ENCODE measurements around the gene KRTAP19-8.

KRTAP19-8 gene

GRCh38 chr21:31011412-31011811 lies 26.9 kb downstream of the KRTAP19-8 start:
- H3K9me3 ChIP-seq (ENCODE audit: low read length) = no peaks in the 10 kb centered on the region
- no peak overlapping the region for H3K27ac ChIP-seq (ENCODE audit: low read depth, low read length, poor library complexity, severe bottlenecking)
- no peaks in the 10 kb centered on the region for H3K4me1 ChIP-seq (ENCODE audit: insufficient read depth, low read length, severe bottlenecking)
- no peak overlapping the region for H3K4me2 ChIP-seq (ENCODE audit: low read length)
- TF ChIP-seq EZH2 (IDR thresholded peaks at IDR 0.05; ENCODE audit: borderline replicate concordance, low read length) (no peak), CTCF (IDR thresholded peaks at IDR 0.05; ENCODE audit: low read length) (no peak)
- H3K4me3 ChIP-seq (ENCODE audit: low read depth, low read length, poor library complexity, severe bottlenecking) = no peak overlapping the region
- H4K20me1 ChIP-seq (ENCODE audit: insufficient read depth, low read length) = no peaks in the 10 kb centered on the region
- H3K9me2 ChIP-seq (ENCODE audit: low read depth, low read length) = no peaks in the 10 kb centered on the region
- no peak overlapping the region for H2AFZ ChIP-seq (ENCODE audit: low read length)
- H3K9ac ChIP-seq (ENCODE audit: low read length) = no peak overlapping the region
- no peaks in the 10 kb centered on the region for H3K36me3 ChIP-seq (ENCODE audit: insufficient read depth, low read length)
- no peaks in the 10 kb centered on the region for H3K27me3 ChIP-seq (ENCODE audit: insufficient read depth, low read length)
- H3K79me2 ChIP-seq (ENCODE audit: insufficient read depth, low read length) = no peaks in the 10 kb centered on the region
- no peaks in the 10 kb centered on the region for H3F3A ChIP-seq (ENCODE audit: insufficient read depth, low read length)

GRCh38 chr21:31008355-31008754 lies 29.9 kb downstream of the KRTAP19-8 start:
- 0 out of 2 replicates have a peak, but pooled peaks cover 3% of the 10 kb centered on the region for H3K27me3 ChIP-seq (ENCODE audit: insufficient read depth, low read length)
- H3K9me3 ChIP-seq (ENCODE audit: low read length) = no peaks in the 10 kb centered on the region
- H3K36me3 ChIP-seq (ENCODE audit: insufficient read depth, low read length) = no peaks in the 10 kb centered on the region
- no peak overlapping the region for H3K4me3 ChIP-seq (ENCODE audit: low read depth, low read length, poor library complexity, severe bottlenecking)
- H3K4me2 ChIP-seq (ENCODE audit: low read length) = no peak overlapping the region
- no peaks in the 10 kb centered on the region for H3F3A ChIP-seq (ENCODE audit: insufficient read depth, low read length)
- no peaks in the 10 kb centered on the region for H3K4me1 ChIP-seq (ENCODE audit: insufficient read depth, low read length, severe bottlenecking)
- TF ChIP-seq CTCF (IDR thresholded peaks at IDR 0.05; ENCODE audit: low read length) (no peak), EZH2 (IDR thresholded peaks at IDR 0.05; ENCODE audit: borderline replicate concordance, low read length) (no peak)
- no peaks in the 10 kb centered on the region for H3K9me2 ChIP-seq (ENCODE audit: low read depth, low read length)
- no peak overlapping the region for H3K27ac ChIP-seq (ENCODE audit: low read depth, low read length, poor library complexity, severe bottlenecking)
- H4K20me1 ChIP-seq (ENCODE audit: insufficient read depth, low read length) = no peaks in the 10 kb centered on the region
- H3K79me2 ChIP-seq (ENCODE audit: insufficient read depth, low read length) = no peaks in the 10 kb centered on the region
- no peak overlapping the region for H3K9ac ChIP-seq (ENCODE audit: low read length)
- H2AFZ ChIP-seq (ENCODE audit: low read length) = no peak overlapping the region

- Histone ChIP-seq H3K27ac (ENCODE audit: low read depth, low read length, poor library complexity, severe bottlenecking) (no peak overlapping the region), H3K9me3 (ENCODE audit: low read length) (no peaks in the 10 kb centered on the region), H3K27me3 (ENCODE audit: insufficient read depth, low read length) (0 out of 2 replicates have a peak, but pooled peaks cover 5% of the 10 kb centered on the region), H3F3A (ENCODE audit: insufficient read depth, low read length) (no peaks in the 10 kb centered on the region), H3K79me2 (ENCODE audit: insufficient read depth, low read length) (no peaks in the 10 kb centered on the region), H3K4me1 (ENCODE audit: insufficient read depth, low read length, severe bottlenecking) (no peaks in the 10 kb centered on the region), H3K36me3 (ENCODE audit: insufficient read depth, low read length) (no peaks in the 10 kb centered on the region), H2AFZ (ENCODE audit: low read length) (no peak overlapping the region), H3K4me3 (ENCODE audit: low read depth, low read length, poor library complexity, severe bottlenecking) (no peak overlapping the region), H3K9me2 (ENCODE audit: low read depth, low read length) (no peaks in the 10 kb centered on the region), H4K20me1 (ENCODE audit: insufficient read depth, low read length) (no peaks in the 10 kb centered on the region), H3K4me2 (ENCODE audit: low read length) (no peak overlapping the region), H3K9ac (ENCODE audit: low read length) (no peak overlapping the region)
- no peak for TF ChIP-seq EZH2 (IDR thresholded peaks at IDR 0.05; ENCODE audit: borderline replicate concordance, low read length)
- TF ChIP-seq CTCF (IDR thresholded peaks at IDR 0.05; ENCODE audit: low read length) = no peak
Measured at GRCh38 chr21:31005019-31005418, 33.3 kb downstream of the KRTAP19-8 start.
